HepG2 (cell line): Measurements from ENCODE around the gene G6PC3. TPM values are rescaled to one million over a fixed set of nuclear protein-coding genes. Genes with fewer than 3 reads are reported as not detected.

Experiments used
- FIP1L1 ChIP-seq: fragments of 200-400 bp; formaldehyde crosslinking; IDR thresholded peaks from 2 replicates; pipeline ENCODE4 v1.6.1; 2018; ENCODE audit warnings: low read depth, mild to moderate bottlenecking, low read length, moderate library complexity, borderline replicate concordance; ENCODE audit not compliant: insufficient read depth
- HMG20A ChIP-seq: IDR thresholded peaks from 2 replicates; pipeline ENCODE4 v1.6.1; 2016; ENCODE audit warnings: borderline replicate concordance
- HMG20B ChIP-seq: conservative IDR thresholded peaks from 2 replicates; pipeline ENCODE4 v1.6.1; 2016; ENCODE audit warnings: missing genetic modification reagents, missing compliant biosample characterization
- HOXD1 ChIP-seq: sonication (generic); formaldehyde crosslinking; IDR thresholded peaks from 2 replicates; pipeline ENCODE4 v1.5.0; 2020; ENCODE audit warnings: missing genetic modification reagents
- KLF11 ChIP-seq: IDR thresholded peaks from 2 replicates; pipeline ENCODE4 v1.6.1; 2016; ENCODE audit warnings: missing compliant biosample characterization
- NFATC3 ChIP-seq: sonication (generic); formaldehyde crosslinking; IDR thresholded peaks from 2 replicates; pipeline ENCODE4 v1.5.1; 2020; ENCODE audit warnings: mild to moderate bottlenecking, missing genetic modification reagents
- PREB ChIP-seq: sonication (generic); formaldehyde crosslinking; IDR thresholded peaks from 2 replicates; pipeline ENCODE4 v1.4.0; 2020; ENCODE audit warnings: missing genetic modification reagents
- SIN3B ChIP-seq: fragments of 150-350 bp; IDR thresholded peaks from 2 replicates; pipeline ENCODE4 v1.6.1; 2014; ENCODE audit warnings: low read length
- TCF7 ChIP-seq: sonication (generic); IDR thresholded peaks from 2 replicates; pipeline ENCODE4 v1.6.1; 2016; ENCODE audit warnings: antibody characterized with exemption, low read depth
- ZBTB34 ChIP-seq: sonication (generic); formaldehyde crosslinking; IDR thresholded peaks from 2 replicates; pipeline ENCODE4 v1.8.0; 2022; ENCODE audit warnings: mild to moderate bottlenecking, missing genetic modification reagents
- ZBTB38 ChIP-seq: sonication (generic); formaldehyde crosslinking; IDR thresholded peaks from 2 replicates; pipeline ENCODE4 v1.5.1; 2020; ENCODE audit warnings: mild to moderate bottlenecking, missing genetic modification reagents
- ZBTB8A ChIP-seq: sonication (generic); formaldehyde crosslinking; IDR thresholded peaks from 2 replicates; pipeline ENCODE4 v1.4.0; 2020; ENCODE audit warnings: mild to moderate bottlenecking, low read depth, missing genetic modification reagents, borderline replicate concordance
- ZNF253 ChIP-seq: sonication (generic); formaldehyde crosslinking; IDR thresholded peaks from 2 replicates; pipeline ENCODE4 v1.8.0; 2022; ENCODE audit warnings: mild to moderate bottlenecking, missing genetic modification reagents, borderline replicate concordance
- ZNF33A ChIP-seq: sonication (generic); formaldehyde crosslinking; IDR thresholded peaks from 2 replicates; pipeline ENCODE4 v1.5.1; 2020; ENCODE audit warnings: missing genetic modification reagents, mild to moderate bottlenecking, moderate library complexity, borderline replicate concordance
- ZNF343 ChIP-seq: sonication (generic); formaldehyde crosslinking; IDR thresholded peaks from 2 replicates; pipeline ENCODE4 v1.4.0; 2020; ENCODE audit warnings: mild to moderate bottlenecking, missing genetic modification reagents
- ZNF589 ChIP-seq: sonication (generic); formaldehyde crosslinking; conservative IDR thresholded peaks from 2 replicates; pipeline ENCODE4 v1.8.0; 2022; ENCODE audit warnings: mild to moderate bottlenecking, moderate library complexity, missing genetic modification reagents
- ZNF747 ChIP-seq: sonication (generic); formaldehyde crosslinking; IDR thresholded peaks from 2 replicates; pipeline ENCODE4 v1.8.1; 2023; ENCODE audit warnings: missing genetic modification reagents, mild to moderate bottlenecking, borderline replicate concordance
- ZNF839 ChIP-seq: sonication (generic); formaldehyde crosslinking; IDR thresholded peaks from 2 replicates; pipeline ENCODE4 v1.4.0; 2020; ENCODE audit warnings: missing genetic modification reagents, mild to moderate bottlenecking, borderline replicate concordance
- polyA plus RNA-seq, 8 experiments: library from polyadenylated mRNA; depleted of rRNA in 3 of 8; stranded (reverse) in 7 of 8; unstranded in 1 of 8; fragments of >200 nt; fragmentation: Illumina TruSeq in 4 of 8; extraction: Trizol in 4 of 8; gene quantifications; 2 replicates each; pipeline versions ENCODE4 v1.2.1 to v1.2.3, GENCODE V29; 2011 to 2016; ENCODE audit warnings: low read depth in 4 of 8, missing spikeins in 1 of 8, mixed read lengths in 1 of 8; ENCODE audit not compliant: insufficient read depth in 1 of 8
- total RNA-seq, 5 experiments: library from RNA; depleted of rRNA; stranded (reverse); fragments of >200 nt; fragmentation: Illumina TruSeq; extraction: Trizol; gene quantifications; 2 replicates each; pipeline ENCODE4 v1.2.3, GENCODE V29; 2016; ENCODE audit warnings: low read depth in 1 of 5
- TF ChIP-seq, protein P1 (sequence below): sonication (generic); formaldehyde crosslinking; IDR thresholded peaks from 2 replicates; pipeline ENCODE4 v1.4.0; 2020; ENCODE audit warnings: mild to moderate bottlenecking, missing genetic modification reagents
- TF ChIP-seq, protein P2 (sequence below): sonication (generic); formaldehyde crosslinking; IDR thresholded peaks from 2 replicates; pipeline ENCODE4 v1.5.1; 2020; ENCODE audit warnings: missing genetic modification reagents, mild to moderate bottlenecking, borderline replicate concordance
- TF ChIP-seq, protein P3 (sequence below): sonication (generic); formaldehyde crosslinking; IDR thresholded peaks from 2 replicates; pipeline ENCODE4 v1.4.0; 2020; ENCODE audit warnings: mild to moderate bottlenecking, missing genetic modification reagents

The G6PC3 gene
- total and polyA plus RNA-seq, 2 of the 13 experiments (the other 11 are each of a cell fraction or from before 2014, with no cell fraction given), result 38.5 to 75.8 TPM

- TF ChIP-seq HMG20B (CRISPR knock-in tag) (peak; percentile 75), HMG20A (CRISPR knock-in tag) (0 out of 2 replicates have a peak, but pooled peaks have one; percentile 9), SIN3B (no peak; the same call in 1 of the 2 replicates), HOXD1 (no peak), ZNF589 (CRISPR knock-in tag) (0 out of 2 replicates have a peak, but pooled peaks have one; percentile 83), ZNF839 (peak; percentile 93), ZBTB38 (CRISPR knock-in tag) (peak; percentile 96), ZNF253 (CRISPR knock-in tag) (no peak; the same call in 1 of the 2 replicates), FIP1L1 (no peak), ZNF343 (CRISPR knock-in tag) (peak; percentile 84; the same call in 1 of the 2 replicates), ZBTB8A (CRISPR knock-in tag) (no peak), ZNF33A (CRISPR knock-in tag) (0 out of 2 replicates have a peak, but pooled peaks have one; percentile 89), PREB (no peak), ZNF747 (peak; percentile 99), ZBTB34 (CRISPR knock-in tag) (peak; percentile 91; the same call in 1 of the 2 replicates), NFATC3 (CRISPR knock-in tag) (no peak), KLF11 (CRISPR knock-in tag) (peak; percentile 94; the same call in 1 of the 2 replicates), TCF7 (no peak)
- TF ChIP-seq, protein P1, sequence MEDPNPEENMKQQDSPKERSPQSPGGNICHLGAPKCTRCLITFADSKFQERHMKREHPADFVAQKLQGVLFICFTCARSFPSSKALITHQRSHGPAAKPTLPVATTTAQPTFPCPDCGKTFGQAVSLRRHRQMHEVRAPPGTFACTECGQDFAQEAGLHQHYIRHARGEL, result no peak
- TF ChIP-seq, protein P2, sequence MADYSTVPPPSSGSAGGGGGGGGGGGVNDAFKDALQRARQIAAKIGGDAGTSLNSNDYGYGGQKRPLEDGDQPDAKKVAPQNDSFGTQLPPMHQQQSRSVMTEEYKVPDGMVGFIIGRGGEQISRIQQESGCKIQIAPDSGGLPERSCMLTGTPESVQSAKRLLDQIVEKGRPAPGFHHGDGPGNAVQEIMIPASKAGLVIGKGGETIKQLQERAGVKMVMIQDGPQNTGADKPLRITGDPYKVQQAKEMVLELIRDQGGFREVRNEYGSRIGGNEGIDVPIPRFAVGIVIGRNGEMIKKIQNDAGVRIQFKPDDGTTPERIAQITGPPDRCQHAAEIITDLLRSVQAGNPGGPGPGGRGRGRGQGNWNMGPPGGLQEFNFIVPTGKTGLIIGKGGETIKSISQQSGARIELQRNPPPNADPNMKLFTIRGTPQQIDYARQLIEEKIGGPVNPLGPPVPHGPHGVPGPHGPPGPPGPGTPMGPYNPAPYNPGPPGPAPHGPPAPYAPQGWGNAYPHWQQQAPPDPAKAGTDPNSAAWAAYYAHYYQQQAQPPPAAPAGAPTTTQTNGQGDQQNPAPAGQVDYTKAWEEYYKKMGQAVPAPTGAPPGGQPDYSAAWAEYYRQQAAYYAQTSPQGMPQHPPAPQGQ (CRISPR knock-in tag), result no peak
- TF ChIP-seq, protein P3, sequence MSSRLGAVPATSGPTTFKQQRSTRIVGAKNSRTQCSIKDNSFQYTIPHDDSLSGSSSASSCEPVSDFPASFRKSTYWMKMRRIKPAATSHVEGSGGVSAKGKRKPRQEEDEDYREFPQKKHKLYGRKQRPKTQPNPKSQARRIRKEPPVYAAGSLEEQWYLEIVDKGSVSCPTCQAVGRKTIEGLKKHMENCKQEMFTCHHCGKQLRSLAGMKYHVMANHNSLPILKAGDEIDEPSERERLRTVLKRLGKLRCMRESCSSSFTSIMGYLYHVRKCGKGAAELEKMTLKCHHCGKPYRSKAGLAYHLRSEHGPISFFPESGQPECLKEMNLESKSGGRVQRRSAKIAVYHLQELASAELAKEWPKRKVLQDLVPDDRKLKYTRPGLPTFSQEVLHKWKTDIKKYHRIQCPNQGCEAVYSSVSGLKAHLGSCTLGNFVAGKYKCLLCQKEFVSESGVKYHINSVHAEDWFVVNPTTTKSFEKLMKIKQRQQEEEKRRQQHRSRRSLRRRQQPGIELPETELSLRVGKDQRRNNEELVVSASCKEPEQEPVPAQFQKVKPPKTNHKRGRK (CRISPR knock-in tag), result 0 out of 2 replicates have a peak, but pooled peaks have one; percentile 11
Observed at GRCh38 chr17:44070455-44071197, at the start of gene G6PC3 (continued).
